HepG2 (cell line): ENCODE results near the gene GNG3. TPM values are rescaled to one million over a fixed set of nuclear protein-coding genes. Genes with fewer than 3 reads are reported as not detected.

ENCODE experiments used
- CENPT ChIP-seq: sonication (generic); formaldehyde crosslinking; IDR thresholded peaks from 2 replicates; pipeline ENCODE4 v1.8.0; 2022; ENCODE audit warnings: low read depth, mild to moderate bottlenecking, moderate library complexity, missing genetic modification reagents
- CERS6 ChIP-seq: sonication (generic); formaldehyde crosslinking; IDR thresholded peaks from 2 replicates; pipeline ENCODE4 v1.5.0; 2020; ENCODE audit warnings: missing genetic modification reagents
- ELF4 ChIP-seq: sonication (generic); formaldehyde crosslinking; IDR thresholded peaks from 2 replicates; pipeline ENCODE4 v1.5.0; 2020; ENCODE audit warnings: missing genetic modification reagents, mild to moderate bottlenecking, moderate library complexity, borderline replicate concordance
- FOSL1 ChIP-seq: sonication (generic); formaldehyde crosslinking; IDR thresholded peaks from 2 replicates; pipeline ENCODE4 v1.9.0; 2021; ENCODE audit warnings: missing genetic modification reagents, borderline replicate concordance
- HNRNPH1 ChIP-seq: fragments of 200-400 bp; formaldehyde crosslinking; optimal IDR thresholded peaks from 2 replicates; pipeline ENCODE3; 2017; ENCODE audit warnings: mild to moderate bottlenecking, low read depth, low read length
- HOXD1 ChIP-seq: sonication (generic); formaldehyde crosslinking; IDR thresholded peaks from 2 replicates; pipeline ENCODE4 v1.5.0; 2020; ENCODE audit warnings: missing genetic modification reagents
- KAT7 ChIP-seq: IDR thresholded peaks from 2 replicates; pipeline ENCODE4 v1.6.1; 2018; ENCODE audit warnings: borderline replicate concordance, missing compliant biosample characterization
- SNAPC2 ChIP-seq: sonication (generic); formaldehyde crosslinking; IDR thresholded peaks from 2 replicates; pipeline ENCODE4 v1.8.1; 2022; ENCODE audit warnings: mild to moderate bottlenecking, missing genetic modification reagents
- SNRNP70 ChIP-seq: fragments of 200-400 bp; formaldehyde crosslinking; IDR thresholded peaks from 2 replicates; pipeline ENCODE4 v1.6.1; 2017; ENCODE audit warnings: mild to moderate bottlenecking, low read depth, low read length, moderate library complexity
- SP140L ChIP-seq: sonication (generic); formaldehyde crosslinking; IDR thresholded peaks from 2 replicates; pipeline ENCODE4 v1.4.0; 2020; ENCODE audit warnings: missing genetic modification reagents, borderline replicate concordance
- ZMYM2 ChIP-seq: sonication (generic); formaldehyde crosslinking; IDR thresholded peaks from 2 replicates; pipeline ENCODE4 v1.8.0; 2022; ENCODE audit warnings: mild to moderate bottlenecking, missing genetic modification reagents
- ZMYM3 ChIP-seq: sonication (generic); formaldehyde crosslinking; IDR thresholded peaks from 2 replicates; pipeline ENCODE4 v1.5.1; 2020; ENCODE audit warnings: mild to moderate bottlenecking, missing genetic modification reagents
- ZMYM4 ChIP-seq: sonication (generic); formaldehyde crosslinking; IDR thresholded peaks from 2 replicates; pipeline ENCODE4 v1.8.1; 2023; ENCODE audit warnings: mild to moderate bottlenecking, missing genetic modification reagents
- ZNF143 ChIP-seq: sonication (generic); formaldehyde crosslinking; IDR thresholded peaks from 2 replicates; pipeline ENCODE4 v1.4.0; 2020; ENCODE audit warnings: missing genetic modification reagents
- ZNF263 ChIP-seq: sonication (generic); formaldehyde crosslinking; IDR thresholded peaks from 2 replicates; pipeline ENCODE4 v1.4.0; 2020; ENCODE audit warnings: missing genetic modification reagents
- ZNF296 ChIP-seq: sonication (generic); formaldehyde crosslinking; conservative IDR thresholded peaks from 2 replicates; pipeline ENCODE4 v1.5.0; 2020; ENCODE audit warnings: mild to moderate bottlenecking, missing genetic modification reagents
- ZNF773 ChIP-seq: sonication (generic); formaldehyde crosslinking; IDR thresholded peaks from 2 replicates; pipeline ENCODE4 v1.4.0; 2020; ENCODE audit warnings: missing genetic modification reagents, borderline replicate concordance
- ZNF790 ChIP-seq: sonication (generic); formaldehyde crosslinking; IDR thresholded peaks from 2 replicates; pipeline ENCODE4 v1.8.0; 2022; ENCODE audit warnings: missing genetic modification reagents, mild to moderate bottlenecking, borderline replicate concordance
- ZSCAN21 ChIP-seq: sonication (generic); formaldehyde crosslinking; IDR thresholded peaks from 2 replicates; pipeline ENCODE4 v1.8.0; 2022; ENCODE audit warnings: mild to moderate bottlenecking, missing genetic modification reagents, moderate library complexity, borderline replicate concordance
- polyA plus RNA-seq, 8 experiments: library from polyadenylated mRNA; depleted of rRNA in 3 of 8; stranded (reverse) in 7 of 8; unstranded in 1 of 8; fragments of >200 nt; fragmentation: Illumina TruSeq in 4 of 8; extraction: Trizol in 4 of 8; gene quantifications; 2 replicates each; pipeline versions ENCODE4 v1.2.1 to v1.2.3, GENCODE V29; 2011 to 2016; ENCODE audit warnings: low read depth in 4 of 8, missing spikeins in 1 of 8, mixed read lengths in 1 of 8; ENCODE audit not compliant: insufficient read depth in 1 of 8
- total RNA-seq, 5 experiments: library from RNA; depleted of rRNA; stranded (reverse); fragments of >200 nt; fragmentation: Illumina TruSeq; extraction: Trizol; gene quantifications; 2 replicates each; pipeline ENCODE4 v1.2.3, GENCODE V29; 2016; ENCODE audit warnings: low read depth in 1 of 5
- TF ChIP-seq, protein P1 (sequence below): sonication (generic); formaldehyde crosslinking; IDR thresholded peaks from 2 replicates; pipeline ENCODE4 v1.4.0; 2020; ENCODE audit warnings: missing genetic modification reagents, borderline replicate concordance
- TF ChIP-seq, protein P2 (sequence below): sonication (generic); formaldehyde crosslinking; IDR thresholded peaks from 2 replicates; pipeline ENCODE4 v1.4.0; 2020; ENCODE audit warnings: mild to moderate bottlenecking, missing genetic modification reagents

Gene GNG3
- total and polyA plus RNA-seq, 2 of the 13 experiments (the other 11 are each of a cell fraction or from before 2014, with no cell fraction given): not detected

- TF ChIP-seq SP140L (CRISPR knock-in tag) (no peak), ZNF790 (CRISPR knock-in tag) (0 out of 2 replicates have a peak, but pooled peaks have one; percentile 27), ELF4 (CRISPR knock-in tag) (no peak), FOSL1 (CRISPR knock-in tag) (no peak), ZNF773 (CRISPR knock-in tag) (no peak), KAT7 (CRISPR knock-in tag) (no peak; the same call in 1 of the 2 replicates), ZNF263 (CRISPR knock-in tag) (peak; percentile 68), ZMYM4 (CRISPR knock-in tag) (no peak), ZMYM2 (CRISPR knock-in tag) (peak; percentile 49; the same call in 1 of the 2 replicates), ZSCAN21 (CRISPR knock-in tag) (no peak), CENPT (CRISPR knock-in tag) (no peak), SNRNP70 (no peak), SNAPC2 (CRISPR knock-in tag) (no peak), HOXD1 (no peak), ZNF143 (peak; percentile 52; the same call in 1 of the 2 replicates), ZMYM3 (CRISPR knock-in tag) (peak; percentile 73), ZNF296 (CRISPR knock-in tag) (0 out of 2 replicates have a peak, but pooled peaks have one; percentile 19), CERS6 (no peak), HNRNPH1 (no peak)
- TF ChIP-seq, protein P1, sequence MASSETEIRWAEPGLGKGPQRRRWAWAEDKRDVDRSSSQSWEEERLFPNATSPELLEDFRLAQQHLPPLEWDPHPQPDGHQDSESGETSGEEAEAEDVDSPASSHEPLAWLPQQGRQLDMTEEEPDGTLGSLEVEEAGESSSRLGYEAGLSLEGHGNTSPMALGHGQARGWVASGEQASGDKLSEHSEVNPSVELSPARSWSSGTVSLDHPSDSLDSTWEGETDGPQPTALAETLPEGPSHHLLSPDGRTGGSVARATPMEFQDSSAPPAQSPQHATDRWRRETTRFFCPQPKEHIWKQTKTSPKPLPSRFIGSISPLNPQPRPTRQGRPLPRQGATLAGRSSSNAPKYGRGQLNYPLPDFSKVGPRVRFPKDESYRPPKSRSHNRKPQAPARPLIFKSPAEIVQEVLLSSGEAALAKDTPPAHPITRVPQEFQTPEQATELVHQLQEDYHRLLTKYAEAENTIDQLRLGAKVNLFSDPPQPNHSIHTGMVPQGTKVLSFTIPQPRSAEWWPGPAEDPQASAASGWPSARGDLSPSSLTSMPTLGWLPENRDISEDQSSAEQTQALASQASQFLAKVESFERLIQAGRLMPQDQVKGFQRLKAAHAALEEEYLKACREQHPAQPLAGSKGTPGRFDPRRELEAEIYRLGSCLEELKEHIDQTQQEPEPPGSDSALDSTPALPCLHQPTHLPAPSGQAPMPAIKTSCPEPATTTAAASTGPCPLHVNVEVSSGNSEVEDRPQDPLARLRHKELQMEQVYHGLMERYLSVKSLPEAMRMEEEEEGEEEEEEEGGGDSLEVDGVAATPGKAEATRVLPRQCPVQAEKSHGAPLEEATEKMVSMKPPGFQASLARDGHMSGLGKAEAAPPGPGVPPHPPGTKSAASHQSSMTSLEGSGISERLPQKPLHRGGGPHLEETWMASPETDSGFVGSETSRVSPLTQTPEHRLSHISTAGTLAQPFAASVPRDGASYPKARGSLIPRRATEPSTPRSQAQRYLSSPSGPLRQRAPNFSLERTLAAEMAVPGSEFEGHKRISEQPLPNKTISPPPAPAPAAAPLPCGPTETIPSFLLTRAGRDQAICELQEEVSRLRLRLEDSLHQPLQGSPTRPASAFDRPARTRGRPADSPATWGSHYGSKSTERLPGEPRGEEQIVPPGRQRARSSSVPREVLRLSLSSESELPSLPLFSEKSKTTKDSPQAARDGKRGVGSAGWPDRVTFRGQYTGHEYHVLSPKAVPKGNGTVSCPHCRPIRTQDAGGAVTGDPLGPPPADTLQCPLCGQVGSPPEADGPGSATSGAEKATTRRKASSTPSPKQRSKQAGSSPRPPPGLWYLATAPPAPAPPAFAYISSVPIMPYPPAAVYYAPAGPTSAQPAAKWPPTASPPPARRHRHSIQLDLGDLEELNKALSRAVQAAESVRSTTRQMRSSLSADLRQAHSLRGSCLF (CRISPR knock-in tag): 0 out of 2 replicates have a peak, but pooled peaks have one; percentile 51
- TF ChIP-seq, protein P2, sequence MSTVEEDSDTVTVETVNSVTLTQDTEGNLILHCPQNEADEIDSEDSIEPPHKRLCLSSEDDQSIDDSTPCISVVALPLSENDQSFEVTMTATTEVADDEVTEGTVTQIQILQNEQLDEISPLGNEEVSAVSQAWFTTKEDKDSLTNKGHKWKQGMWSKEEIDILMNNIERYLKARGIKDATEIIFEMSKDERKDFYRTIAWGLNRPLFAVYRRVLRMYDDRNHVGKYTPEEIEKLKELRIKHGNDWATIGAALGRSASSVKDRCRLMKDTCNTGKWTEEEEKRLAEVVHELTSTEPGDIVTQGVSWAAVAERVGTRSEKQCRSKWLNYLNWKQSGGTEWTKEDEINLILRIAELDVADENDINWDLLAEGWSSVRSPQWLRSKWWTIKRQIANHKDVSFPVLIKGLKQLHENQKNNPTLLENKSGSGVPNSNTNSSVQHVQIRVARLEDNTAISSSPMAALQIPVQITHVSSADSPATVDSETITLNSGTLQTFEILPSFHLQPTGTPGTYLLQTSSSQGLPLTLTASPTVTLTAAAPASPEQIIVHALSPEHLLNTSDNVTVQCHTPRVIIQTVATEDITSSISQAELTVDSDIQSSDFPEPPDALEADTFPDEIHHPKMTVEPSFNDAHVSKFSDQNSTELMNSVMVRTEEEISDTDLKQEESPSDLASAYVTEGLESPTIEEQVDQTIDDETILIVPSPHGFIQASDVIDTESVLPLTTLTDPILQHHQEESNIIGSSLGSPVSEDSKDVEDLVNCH: no peak
These were observed 42.9 kb upstream of the GNG3 start (continued) for GRCh38 chr11:62664405-62665074.
